ENCODE data around the gene SDK1.

DNA sequence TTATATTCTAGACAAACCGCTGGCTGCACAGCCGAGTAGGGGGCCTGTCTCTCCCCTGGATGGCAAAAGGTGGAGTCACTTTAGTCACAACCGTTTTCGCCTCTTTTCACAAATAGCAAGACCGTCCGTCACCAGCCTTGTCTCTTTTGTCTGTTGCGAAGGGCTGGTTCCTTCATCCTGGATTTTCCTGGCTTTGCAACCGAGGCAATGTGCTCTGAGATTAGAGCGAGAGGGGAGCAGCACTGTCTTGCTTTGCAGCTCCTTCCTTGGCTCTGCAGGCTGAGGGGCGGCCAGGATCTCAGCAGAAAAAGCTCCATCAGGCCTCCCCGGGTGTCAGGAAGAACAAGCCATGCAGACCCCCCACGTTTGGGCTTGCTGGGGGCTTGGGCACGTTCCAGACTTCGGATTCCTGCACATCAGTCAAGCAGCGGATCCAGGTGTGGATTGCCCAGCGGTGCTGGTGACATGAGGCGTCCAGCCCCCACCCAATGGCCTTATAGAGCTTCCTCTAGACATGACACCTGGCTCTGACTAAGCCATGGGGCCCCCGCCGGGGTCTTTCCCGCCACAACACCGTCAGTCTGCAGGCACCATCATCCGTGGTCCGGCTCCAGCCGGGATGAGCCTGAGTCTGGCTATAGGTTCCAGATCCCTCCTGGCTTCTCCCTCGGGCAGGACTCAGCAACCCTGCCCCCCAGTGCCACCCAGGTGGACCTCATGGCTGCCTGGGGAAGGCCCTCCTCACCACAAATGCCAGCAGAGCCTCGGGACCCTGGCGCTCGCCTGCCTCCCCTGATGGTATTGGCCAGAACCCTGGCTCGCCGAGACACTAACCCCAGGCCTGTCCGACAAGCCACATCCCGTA, 913.5 kb downstream of the SDK1 start:
- TF ChIP-seq, protein P1, sequence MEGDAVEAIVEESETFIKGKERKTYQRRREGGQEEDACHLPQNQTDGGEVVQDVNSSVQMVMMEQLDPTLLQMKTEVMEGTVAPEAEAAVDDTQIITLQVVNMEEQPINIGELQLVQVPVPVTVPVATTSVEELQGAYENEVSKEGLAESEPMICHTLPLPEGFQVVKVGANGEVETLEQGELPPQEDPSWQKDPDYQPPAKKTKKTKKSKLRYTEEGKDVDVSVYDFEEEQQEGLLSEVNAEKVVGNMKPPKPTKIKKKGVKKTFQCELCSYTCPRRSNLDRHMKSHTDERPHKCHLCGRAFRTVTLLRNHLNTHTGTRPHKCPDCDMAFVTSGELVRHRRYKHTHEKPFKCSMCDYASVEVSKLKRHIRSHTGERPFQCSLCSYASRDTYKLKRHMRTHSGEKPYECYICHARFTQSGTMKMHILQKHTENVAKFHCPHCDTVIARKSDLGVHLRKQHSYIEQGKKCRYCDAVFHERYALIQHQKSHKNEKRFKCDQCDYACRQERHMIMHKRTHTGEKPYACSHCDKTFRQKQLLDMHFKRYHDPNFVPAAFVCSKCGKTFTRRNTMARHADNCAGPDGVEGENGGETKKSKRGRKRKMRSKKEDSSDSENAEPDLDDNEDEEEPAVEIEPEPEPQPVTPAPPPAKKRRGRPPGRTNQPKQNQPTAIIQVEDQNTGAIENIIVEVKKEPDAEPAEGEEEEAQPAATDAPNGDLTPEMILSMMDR (conservative IDR thresholded peaks at IDR 0.05) = no peak
- TF ChIP-seq ZFX (IDR thresholded peaks at IDR 0.05) = no peak
